GM18517 (cell line): ENCODE results near the gene FOXJ1.

Experiments used
- ATAC-seq: cut with Tn5 transposase; IDR thresholded peaks from one replicate; pipeline ENCODE4 v1.9.1; 2021; ENCODE audit warnings: mild to moderate bottlenecking, moderate library complexity; ENCODE audit not compliant: unreplicated experiment

FOXJ1 gene

DNA sequence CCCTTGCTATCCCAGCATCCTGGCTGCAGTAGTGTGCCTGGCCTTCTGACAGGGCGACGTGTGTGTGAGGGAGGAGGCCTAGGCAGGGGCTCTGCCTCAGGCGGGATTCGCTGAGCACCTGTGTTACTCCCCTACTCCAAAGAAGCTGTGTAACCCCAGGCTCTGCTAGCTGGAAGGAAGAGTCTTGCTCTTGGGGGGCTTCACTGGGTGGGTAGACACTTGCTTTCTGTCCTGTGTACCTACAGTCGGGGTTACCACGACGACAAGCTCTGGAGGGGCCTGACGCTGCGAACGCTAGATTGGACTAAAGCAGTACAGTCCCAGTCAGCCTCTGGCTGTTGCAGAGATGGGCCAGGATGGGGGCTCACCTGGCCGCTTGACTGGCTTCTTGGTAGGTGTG, 47.0 kb downstream of the FOXJ1 start:
- no peak for ATAC-seq

DNA sequence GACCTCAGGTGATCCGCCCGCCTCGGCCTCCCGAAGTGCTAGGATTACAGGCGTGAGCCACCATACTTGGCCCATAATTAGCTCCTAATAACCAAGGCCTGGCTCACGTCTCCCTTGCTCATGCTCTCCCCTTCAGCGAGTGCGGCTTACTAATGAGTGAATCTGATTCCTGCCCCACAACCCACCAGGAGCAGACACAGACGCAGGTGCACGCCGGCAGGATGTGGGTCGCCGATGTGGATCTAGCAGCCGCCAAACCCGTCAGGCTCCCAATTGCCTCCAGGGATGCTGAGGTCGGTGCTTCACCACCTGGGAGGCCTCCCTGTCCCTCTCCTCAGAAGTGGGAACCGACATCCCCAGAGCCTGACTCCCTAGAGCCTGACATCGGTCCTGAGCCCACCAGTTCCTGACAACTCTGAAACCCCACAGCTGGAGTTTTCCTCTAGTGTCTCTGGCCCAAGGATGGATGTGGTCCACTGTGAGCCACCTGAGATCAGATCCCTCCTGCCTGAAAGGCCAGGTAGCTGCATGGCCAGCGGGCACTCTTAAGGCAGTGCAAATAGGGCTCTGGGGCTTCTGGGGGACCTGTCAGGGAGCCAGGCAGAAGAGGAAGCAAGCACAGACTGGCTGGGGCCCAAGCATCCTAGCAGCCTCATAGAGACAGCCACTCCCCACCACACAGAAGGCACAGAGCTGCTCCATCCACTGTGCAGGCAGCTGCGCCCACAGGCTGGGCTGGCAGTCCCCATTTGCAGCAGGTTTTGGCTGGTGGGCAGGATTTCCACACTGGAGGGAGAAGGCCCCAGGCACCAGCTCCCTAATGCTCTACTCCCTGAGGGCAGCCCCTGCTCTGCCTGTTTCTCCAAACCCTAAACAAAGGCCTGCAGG, 48.3 kb downstream of the FOXJ1 start:
- ATAC-seq = no peak

DNA sequence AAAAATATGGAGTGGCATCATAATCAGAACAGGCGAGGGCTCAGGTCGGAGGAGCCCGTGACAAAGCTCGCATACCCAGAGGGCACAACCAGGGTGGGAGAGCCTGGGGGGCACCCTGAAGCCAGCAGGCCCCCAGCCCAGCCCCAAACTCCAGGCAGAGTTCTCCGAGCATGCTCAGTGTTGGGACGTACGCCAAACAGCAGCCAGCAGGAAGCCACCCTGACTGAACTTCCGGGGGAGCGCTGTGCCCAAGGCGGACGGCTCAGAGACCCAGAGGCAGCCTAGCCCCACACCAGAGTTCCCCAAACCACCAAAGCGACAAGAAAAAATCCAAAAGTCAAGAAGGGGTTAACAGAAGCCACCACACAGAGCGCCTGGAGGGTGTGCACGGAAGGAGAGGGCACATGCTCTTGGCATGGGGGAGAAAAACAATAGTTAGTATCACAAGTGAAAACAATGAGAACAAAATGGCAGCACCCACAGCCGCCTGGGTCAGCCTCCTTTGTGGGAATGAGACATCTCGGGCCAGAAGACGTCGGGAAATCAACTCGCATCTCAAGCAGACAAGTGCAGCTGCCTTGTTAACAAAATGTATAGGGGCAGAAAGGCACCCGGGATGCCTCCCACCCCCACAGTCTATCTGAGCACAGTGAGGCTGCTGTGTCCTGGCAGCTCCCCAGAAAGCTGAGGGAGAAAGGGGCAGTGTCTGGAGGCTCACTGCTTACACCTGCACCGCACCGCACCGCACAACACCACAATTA, 49.3 kb downstream of the FOXJ1 start:
- ATAC-seq = no peak

DNA sequence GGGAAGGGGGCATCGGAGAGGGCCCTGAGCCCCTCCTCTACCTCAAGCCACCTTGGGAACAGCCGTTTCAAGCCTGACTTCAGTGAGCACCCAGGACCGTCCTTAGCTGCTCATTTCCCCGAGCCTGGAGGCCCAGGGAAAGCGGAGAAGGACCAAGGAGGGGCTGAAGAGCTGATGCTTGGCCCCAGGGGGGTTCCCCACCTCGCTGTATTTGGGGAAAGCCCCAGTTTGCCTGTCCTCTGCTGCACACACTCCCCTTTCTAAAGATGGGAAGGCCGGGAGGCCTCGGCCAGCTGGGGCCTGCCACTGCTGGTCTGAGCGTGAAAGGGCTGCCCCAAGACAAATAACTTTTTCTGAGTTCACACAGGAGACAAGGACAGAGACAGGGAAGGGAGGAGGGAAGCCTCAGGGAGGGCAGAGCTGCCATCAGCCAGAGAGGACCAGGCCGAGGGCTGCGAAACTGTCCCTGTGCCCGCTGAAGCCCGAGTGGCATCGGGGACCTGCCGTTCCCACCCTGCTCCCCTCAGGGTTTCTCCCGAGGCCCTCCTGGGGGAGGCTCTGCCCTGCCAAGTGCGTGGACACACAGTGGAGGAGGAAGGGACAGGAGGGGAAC, 50.4 kb downstream of the FOXJ1 start:
- ATAC-seq = no peak

DNA sequence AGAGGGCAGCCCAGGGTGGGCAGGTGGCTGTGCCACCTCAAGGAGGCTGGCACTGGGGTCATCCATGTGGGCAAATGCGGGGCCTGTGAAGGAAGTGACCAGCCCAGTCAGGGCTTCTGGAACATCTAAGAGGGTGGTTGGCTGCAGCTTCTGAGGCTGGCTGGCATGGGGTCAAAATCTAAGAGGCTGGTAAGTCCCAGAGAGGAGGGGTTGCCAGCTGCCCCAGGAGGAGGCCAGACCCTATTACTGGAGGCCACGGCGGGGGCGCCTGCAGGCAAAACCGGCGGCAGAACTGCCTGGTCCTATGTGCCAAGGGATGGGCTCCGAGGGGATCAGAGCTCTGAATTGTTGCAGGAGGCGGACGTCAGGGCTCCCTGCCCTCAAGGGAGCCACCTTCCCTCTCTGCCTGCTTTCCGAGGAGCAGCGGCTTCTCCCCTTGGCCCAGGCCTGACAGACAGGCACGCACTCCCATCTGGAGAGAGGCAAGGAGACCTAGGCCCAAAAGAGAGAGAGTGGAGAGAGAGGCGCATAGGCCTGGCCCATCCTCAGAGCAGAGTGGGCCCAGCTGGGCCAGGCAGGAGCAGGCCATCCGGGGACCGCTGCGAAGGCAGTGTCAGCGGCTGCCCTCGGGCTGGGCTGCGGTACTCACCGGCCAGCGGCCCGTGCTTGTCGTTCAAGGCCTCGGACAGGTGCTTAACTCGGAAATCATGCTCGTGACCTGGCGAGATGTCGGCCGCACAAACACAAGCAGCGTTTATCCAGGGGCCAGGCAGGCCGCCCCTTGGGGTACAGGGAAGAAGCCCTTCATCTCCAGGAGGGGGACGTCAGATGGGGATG, 51.1 kb downstream of the FOXJ1 start:
- no peak for ATAC-seq

DNA sequence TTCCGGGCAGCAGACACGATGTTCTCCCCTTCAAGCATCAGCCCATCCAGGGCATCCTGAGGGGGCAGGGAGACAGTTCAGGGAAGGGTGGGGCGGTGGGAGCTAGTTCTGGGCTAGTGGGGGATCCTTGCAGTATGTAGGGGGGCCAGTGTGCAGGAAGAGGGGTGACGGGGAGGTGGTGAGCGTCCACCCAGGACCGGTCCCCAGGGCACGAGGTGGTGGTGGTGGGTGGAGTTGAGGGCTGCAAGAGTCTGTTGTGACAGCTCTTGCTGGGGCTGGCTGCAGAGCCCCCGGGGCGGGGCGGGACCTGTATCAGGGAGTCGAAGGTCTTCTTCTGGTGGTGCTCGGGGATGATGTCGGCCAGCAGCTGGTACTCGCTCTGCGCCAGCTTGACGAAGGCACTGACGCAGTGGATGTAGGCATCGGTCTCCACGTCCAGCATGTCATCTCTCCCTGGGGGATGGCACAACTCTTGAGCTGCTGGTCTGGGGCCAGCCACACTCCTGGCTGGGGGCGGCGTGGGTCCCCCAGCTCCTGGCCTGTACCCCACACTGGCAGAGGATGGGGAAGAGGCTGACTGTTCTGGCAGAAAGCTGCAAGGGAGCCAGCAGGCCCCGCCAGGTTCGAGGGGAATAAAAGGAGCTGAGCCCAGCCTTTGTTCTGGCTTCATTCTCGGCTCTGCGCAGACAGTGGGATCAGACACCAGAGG, 52.0 kb downstream of the FOXJ1 start:
- ATAC-seq = no peak

DNA sequence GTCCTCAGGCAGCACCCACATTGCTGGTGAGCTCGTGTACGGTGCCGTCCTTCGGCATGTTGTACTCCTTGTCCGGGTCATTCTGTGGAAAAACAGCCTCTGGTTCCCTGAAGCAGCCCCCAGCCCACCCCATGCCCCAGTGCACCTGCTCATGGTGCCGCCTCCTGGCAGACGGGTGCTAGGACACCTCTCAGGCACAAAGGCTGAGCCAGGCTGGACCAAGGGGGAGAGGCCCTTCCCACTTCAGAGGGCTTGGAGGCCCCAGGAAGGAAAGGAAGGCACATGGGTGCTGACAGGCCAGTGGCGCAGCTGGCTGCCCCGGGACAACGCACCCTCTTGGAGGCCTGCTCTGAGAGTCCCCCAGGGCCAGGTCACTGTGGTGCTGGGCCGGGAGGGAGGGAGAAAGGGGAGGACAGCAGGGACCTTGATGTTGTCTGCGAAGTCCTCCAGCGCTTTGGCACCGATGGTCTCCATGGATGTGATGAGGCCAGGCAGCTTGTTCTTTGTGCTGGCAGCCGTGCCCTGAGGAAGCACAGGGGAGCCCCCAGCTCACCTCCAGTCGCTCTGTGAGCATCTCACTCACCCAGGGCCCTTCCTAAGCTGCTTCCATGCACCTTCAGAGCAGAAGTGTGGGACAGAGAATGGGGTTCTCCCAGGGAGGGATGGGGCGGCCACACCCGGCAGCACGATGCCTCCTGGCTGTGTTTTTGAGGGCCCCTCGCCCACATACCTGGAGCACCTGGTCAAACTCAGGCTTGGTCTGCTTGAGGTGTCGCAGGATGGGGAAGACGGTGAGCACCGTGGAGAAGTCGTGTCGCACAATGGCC, 52.8 kb downstream of the FOXJ1 start:
- no peak for ATAC-seq

DNA sequence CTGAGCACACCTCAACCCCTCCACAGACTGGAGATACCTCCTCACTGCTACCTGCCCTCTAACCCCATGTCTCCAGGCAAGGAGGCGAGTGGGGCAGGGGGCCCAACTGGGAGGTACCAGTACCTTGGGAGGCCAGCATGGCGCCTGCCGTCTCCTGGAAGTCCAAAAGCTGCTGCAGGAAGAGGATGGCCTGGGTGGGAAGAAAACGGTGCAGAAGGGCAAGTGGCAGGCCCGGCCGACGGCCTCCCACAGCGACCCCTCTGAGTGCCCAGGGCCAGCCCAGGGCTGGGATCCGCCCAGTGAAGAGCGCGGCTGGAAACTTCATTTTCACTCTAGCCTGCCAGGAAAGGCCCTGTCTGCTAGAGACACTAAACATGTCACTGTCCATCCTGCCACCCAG, 53.5 kb downstream of the FOXJ1 start:
- ATAC-seq = no peak

DNA sequence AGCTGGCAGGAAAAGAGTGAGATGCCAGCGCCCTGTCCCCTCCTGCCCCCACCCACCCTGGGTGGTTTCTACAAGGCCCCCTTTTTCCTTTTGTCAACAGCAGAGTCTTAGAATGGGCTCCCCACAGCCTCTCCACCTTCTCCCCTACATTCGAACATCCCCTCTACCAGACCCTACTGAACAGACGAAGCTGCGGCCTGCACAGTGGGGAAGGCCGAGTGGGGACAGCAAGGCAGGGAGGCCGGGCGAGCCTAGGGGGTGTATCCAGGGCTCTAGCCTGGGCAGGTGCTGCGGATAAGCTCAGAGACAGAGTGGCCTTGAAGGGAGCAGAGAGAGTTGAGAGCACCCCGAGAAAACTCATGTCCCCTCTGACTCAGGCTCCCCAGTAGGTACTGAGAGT, 54.7 kb downstream of the FOXJ1 start:
- ATAC-seq = no peak
